Cardiac fibroblast (primary cell): ENCODE measurements around the gene AMIGO2.
A peak's percentile ranks its signal among the peaks of the same experiment; 100 is the strongest.

Experiments
- DNase-seq, 2 donors: peaks; one replicate each; pipeline versions ENCODE4 v3.0.0 to v3.0.0-alpha.2; 2010; ENCODE audit warnings: low read depth in 2 of 2
- H3K4me3 ChIP-seq, 2 donors: replicated peaks in 1 of 2; 1 replicate in 1 of 2; 2 replicates in 1 of 2; pipeline ENCODE4 v1.5.1; 2011; ENCODE audit warnings: low read depth in 2 of 2, low read length in 2 of 2, mild to moderate bottlenecking in 2 of 2, moderate library complexity in 1 of 2
- CTCF ChIP-seq: IDR thresholded peaks from one replicate; pipeline ENCODE4 v1.5.1; 2011; ENCODE audit warnings: low read depth, mild to moderate bottlenecking, low read length, inconsistent platforms

The AMIGO2 gene

GRCh38 chr12:47091009-47091408 is 11.2 kb upstream of the AMIGO2 start:
- no peak for DNase-seq
- H3K4me3 ChIP-seq, result no peak overlapping the region
- no peak for TF ChIP-seq CTCF

GRCh38 chr12:47088021-47088944 is 8.5 kb upstream of the AMIGO2 start:
- no peak overlapping the region for H3K4me3 ChIP-seq
- DNase-seq, result peak; percentile 65 to 72
- TF ChIP-seq CTCF, result no peak

GRCh38 chr12:47087088-47087688 is 7.4 kb upstream of the AMIGO2 start:
- DNase-seq, result peak; percentile 57 to 59
- H3K4me3 ChIP-seq, result no peak overlapping the region
- no peak for TF ChIP-seq CTCF

- peak; percentile 63 to 76 for DNase-seq
- TF ChIP-seq CTCF, result no peak
- H3K4me3 ChIP-seq, result no peak overlapping the region
Observed at GRCh38 chr12:47085815-47086252, 6.1 kb upstream of the AMIGO2 start.

- TF ChIP-seq CTCF, result no peak
- no peak overlapping the region for H3K4me3 ChIP-seq
- DNase-seq, result no peak
Observed at GRCh38 chr12:47084172-47084571, 4.4 kb upstream of the AMIGO2 start.

GRCh38 chr12:47082796-47083621 is 3.2 kb upstream of the AMIGO2 start:
- no peak for TF ChIP-seq CTCF
- no peak overlapping the region for H3K4me3 ChIP-seq
- DNase-seq, result peak; percentile 82 to 92
